ENCODE results near the gene REV3L.
A peak's percentile ranks its signal among the peaks of the same experiment; 100 is the strongest.

REV3L gene

GRCh38 chr6:111524252-111524651, 41.2 kb upstream of the REV3L start:
- DNase-seq (ENCODE audit: low read depth) = no peak
- H3K4me3 ChIP-seq (ENCODE audit: low read depth, low read length) = no peak overlapping the region
- TF ChIP-seq MYC (IDR thresholded peaks at IDR 0.05; ENCODE audit: low read depth, low read length) = no peak
- TF ChIP-seq, protein P1, sequence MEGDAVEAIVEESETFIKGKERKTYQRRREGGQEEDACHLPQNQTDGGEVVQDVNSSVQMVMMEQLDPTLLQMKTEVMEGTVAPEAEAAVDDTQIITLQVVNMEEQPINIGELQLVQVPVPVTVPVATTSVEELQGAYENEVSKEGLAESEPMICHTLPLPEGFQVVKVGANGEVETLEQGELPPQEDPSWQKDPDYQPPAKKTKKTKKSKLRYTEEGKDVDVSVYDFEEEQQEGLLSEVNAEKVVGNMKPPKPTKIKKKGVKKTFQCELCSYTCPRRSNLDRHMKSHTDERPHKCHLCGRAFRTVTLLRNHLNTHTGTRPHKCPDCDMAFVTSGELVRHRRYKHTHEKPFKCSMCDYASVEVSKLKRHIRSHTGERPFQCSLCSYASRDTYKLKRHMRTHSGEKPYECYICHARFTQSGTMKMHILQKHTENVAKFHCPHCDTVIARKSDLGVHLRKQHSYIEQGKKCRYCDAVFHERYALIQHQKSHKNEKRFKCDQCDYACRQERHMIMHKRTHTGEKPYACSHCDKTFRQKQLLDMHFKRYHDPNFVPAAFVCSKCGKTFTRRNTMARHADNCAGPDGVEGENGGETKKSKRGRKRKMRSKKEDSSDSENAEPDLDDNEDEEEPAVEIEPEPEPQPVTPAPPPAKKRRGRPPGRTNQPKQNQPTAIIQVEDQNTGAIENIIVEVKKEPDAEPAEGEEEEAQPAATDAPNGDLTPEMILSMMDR (IDR thresholded peaks at IDR 0.05; ENCODE audit: low read depth, low read length) = no peak
- TF ChIP-seq, protein P2, sequence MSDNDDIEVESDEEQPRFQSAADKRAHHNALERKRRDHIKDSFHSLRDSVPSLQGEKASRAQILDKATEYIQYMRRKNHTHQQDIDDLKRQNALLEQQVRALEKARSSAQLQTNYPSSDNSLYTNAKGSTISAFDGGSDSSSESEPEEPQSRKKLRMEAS (IDR thresholded peaks at IDR 0.05; ENCODE audit: low read depth, low read length) = no peak
- TF ChIP-seq POLR2A (IDR thresholded peaks at IDR 0.05; ENCODE audit: extremely low read depth, insufficient read length) = no peak

GRCh38 chr6:111523484-111524167, 40.6 kb upstream of the REV3L start:
- H3K4me3 ChIP-seq (ENCODE audit: low read depth, low read length) = no peak overlapping the region
- TF ChIP-seq, protein P1 (IDR thresholded peaks at IDR 0.05; ENCODE audit: low read depth, low read length) = no peak
- TF ChIP-seq MYC (IDR thresholded peaks at IDR 0.05; ENCODE audit: low read depth, low read length) (no peak), POLR2A (IDR thresholded peaks at IDR 0.05; ENCODE audit: extremely low read depth, insufficient read length) (no peak)
- TF ChIP-seq, protein P2 (IDR thresholded peaks at IDR 0.05; ENCODE audit: low read depth, low read length) = no peak
- DNase-seq (ENCODE audit: low read depth) = no peak

- TF ChIP-seq, protein P1 (IDR thresholded peaks at IDR 0.05; ENCODE audit: low read depth, low read length) = no peak
- TF ChIP-seq MYC (IDR thresholded peaks at IDR 0.05; ENCODE audit: low read depth, low read length) = no peak
- no peak for TF ChIP-seq POLR2A (IDR thresholded peaks at IDR 0.05; ENCODE audit: extremely low read depth, insufficient read length)
- TF ChIP-seq, protein P2 (IDR thresholded peaks at IDR 0.05; ENCODE audit: low read depth, low read length) = no peak
- no peak overlapping the region for H3K4me3 ChIP-seq (ENCODE audit: low read depth, low read length)
- DNase-seq (ENCODE audit: low read depth) = peak; percentile 46
Observed at GRCh38 chr6:111522393-111523020, 39.5 kb upstream of the REV3L start.

GRCh38 chr6:111521497-111522270, 38.7 kb upstream of the REV3L start:
- H3K4me3 ChIP-seq (ENCODE audit: low read depth, low read length) = no peak overlapping the region
- no peak for DNase-seq (ENCODE audit: low read depth)
- TF ChIP-seq, protein P2 (IDR thresholded peaks at IDR 0.05; ENCODE audit: low read depth, low read length) = no peak
- TF ChIP-seq, protein P1 (IDR thresholded peaks at IDR 0.05; ENCODE audit: low read depth, low read length) = no peak
- no peak for TF ChIP-seq POLR2A (IDR thresholded peaks at IDR 0.05; ENCODE audit: extremely low read depth, insufficient read length)
- TF ChIP-seq MYC (IDR thresholded peaks at IDR 0.05; ENCODE audit: low read depth, low read length) = no peak

- peak; percentile 23 for DNase-seq (ENCODE audit: low read depth)
- TF ChIP-seq MYC (IDR thresholded peaks at IDR 0.05; ENCODE audit: low read depth, low read length) (no peak), POLR2A (IDR thresholded peaks at IDR 0.05; ENCODE audit: extremely low read depth, insufficient read length) (no peak)
- TF ChIP-seq, protein P2 (IDR thresholded peaks at IDR 0.05; ENCODE audit: low read depth, low read length) = no peak
- TF ChIP-seq, protein P1 (IDR thresholded peaks at IDR 0.05; ENCODE audit: low read depth, low read length) = no peak
Observed at GRCh38 chr6:111520524-111520923, 37.5 kb upstream of the REV3L start.

More at GRCh38 chr6:111520524-111520923, 37.5 kb upstream of the REV3L start:
- no peak overlapping the region for H3K4me3 ChIP-seq (ENCODE audit: low read depth, low read length)
